ENCODE data around the gene OR2L2.
"Not testable (repeated sequence)": the region's sequence is repeated elsewhere in the genome, so short reads cannot be mapped to it uniquely, and the experiment has no call there.

Gene OR2L2

GRCh38 chr1:248054671-248055070 lies 24.8 kb downstream of the OR2L2 start:
- no peak for DNase-seq
- TF ChIP-seq CTCF (IDR thresholded peaks at IDR 0.05), result no peak

GRCh38 chr1:248055261-248055660 lies 25.4 kb downstream of the OR2L2 start:
- no peaks in the 10 kb centered on the region for H3K27me3 ChIP-seq
- no peak overlapping the region for H3K27ac ChIP-seq
- H3K36me3 ChIP-seq, result no peaks in the 10 kb centered on the region
- intact Hi-C loops (cut with DNase I; ENCODE audit: low total_unique reads), result no loop called here
- no peaks in the 10 kb centered on the region for H3K9me3 ChIP-seq
- no peak for TF ChIP-seq CTCF (IDR thresholded peaks at IDR 0.05)
- no peak for DNase-seq
- H3K4me1 ChIP-seq, result no peaks in the 10 kb centered on the region
- no peak overlapping the region for H3K4me3 ChIP-seq

More at GRCh38 chr1:248054671-248055070, 24.8 kb downstream of the OR2L2 start:
- Histone ChIP-seq H3K27me3 (no peaks in the 10 kb centered on the region), H3K9me3 (no peaks in the 10 kb centered on the region), H3K4me3 (no peak overlapping the region), H3K36me3 (no peaks in the 10 kb centered on the region), H3K4me1 (no peaks in the 10 kb centered on the region), H3K27ac (no peak overlapping the region)
- intact Hi-C loops (cut with DNase I; ENCODE audit: low total_unique reads), result no loop called here

GRCh38 chr1:248065071-248065470 lies 35.2 kb downstream of the OR2L2 start:
- Histone ChIP-seq H3K36me3 (no peaks in the 10 kb centered on the region), H3K4me3 (no peak overlapping the region), H3K9me3 (no peaks in the 10 kb centered on the region), H3K27ac (no peak overlapping the region), H3K27me3 (no peaks in the 10 kb centered on the region), H3K4me1 (no peaks in the 10 kb centered on the region)
- intact Hi-C loops (cut with DNase I; ENCODE audit: low total_unique reads), result no loop called here
- no peak for TF ChIP-seq CTCF (IDR thresholded peaks at IDR 0.05)
- DNase-seq, result no peak

GRCh38 chr1:248065604-248066003 lies 35.7 kb downstream of the OR2L2 start:
- Histone ChIP-seq H3K27ac (no peak overlapping the region), H3K4me3 (no peak overlapping the region), H3K36me3 (no peaks in the 10 kb centered on the region), H3K9me3 (no peaks in the 10 kb centered on the region), H3K4me1 (no peaks in the 10 kb centered on the region), H3K27me3 (no peaks in the 10 kb centered on the region)
- no peak for DNase-seq
- intact Hi-C loops (cut with DNase I; ENCODE audit: low total_unique reads), result no loop called here
- no peak for TF ChIP-seq CTCF (IDR thresholded peaks at IDR 0.05)

GRCh38 chr1:248083864-248084263 lies 54.0 kb downstream of the OR2L2 start:
- intact Hi-C loops (cut with DNase I; ENCODE audit: low total_unique reads); DNase-seq: not testable (repeated sequence)

More at GRCh38 chr1:248083864-248084263, 54.0 kb downstream of the OR2L2 start:
- H3K27ac ChIP-seq, H3K27me3 ChIP-seq, H3K4me1 ChIP-seq, H3K4me3 ChIP-seq, H3K9me3 ChIP-seq, H3K36me3 ChIP-seq: not testable (repeated sequence)

Measured in tibial artery (tissue), 4 donors.